ENCODE data around the gene UBXN2A.

UBXN2A gene

GRCh38 chr2:23993736-23994269, 53.5 kb downstream of the UBXN2A start:
- in situ Hi-C loops (cut with HindIII; ENCODE audit: low sequenced_read_pairs), result no loop called here
- no peak overlapping the region for H3K4me3 ChIP-seq (ENCODE audit: low read depth, low read length)
- no peak for TF ChIP-seq CTCF (IDR thresholded peaks at IDR 0.05; ENCODE audit: low read depth, low read length, missing control alignments)
- no peak for DNase-seq (ENCODE audit: low read depth)

- in situ Hi-C loops (cut with HindIII; ENCODE audit: low sequenced_read_pairs), result no loop called here
Measured at GRCh38 chr2:23994567-23994966, 54.3 kb downstream of the UBXN2A start.

GRCh38 chr2:24007693-24008092, 67.4 kb downstream of the UBXN2A start:
- in situ Hi-C loops (cut with HindIII; ENCODE audit: low sequenced_read_pairs), result no loop called here
- DNase-seq (ENCODE audit: low read depth), result no peak
- TF ChIP-seq CTCF (IDR thresholded peaks at IDR 0.05; ENCODE audit: low read depth, low read length, missing control alignments), result no peak
- H3K4me3 ChIP-seq (ENCODE audit: low read depth, low read length), result no peak overlapping the region

More at GRCh38 chr2:23994567-23994966, 54.3 kb downstream of the UBXN2A start:
- DNase-seq (ENCODE audit: low read depth), result no peak
- no peak overlapping the region for H3K4me3 ChIP-seq (ENCODE audit: low read depth, low read length)
- no peak for TF ChIP-seq CTCF (IDR thresholded peaks at IDR 0.05; ENCODE audit: low read depth, low read length, missing control alignments)

- DNase-seq (ENCODE audit: low read depth), result no peak
- in situ Hi-C loops (cut with HindIII; ENCODE audit: low sequenced_read_pairs), result no loop called here
- TF ChIP-seq CTCF (IDR thresholded peaks at IDR 0.05; ENCODE audit: low read depth, low read length, missing control alignments), result no peak
- H3K4me3 ChIP-seq (ENCODE audit: low read depth, low read length), result no peak overlapping the region
Measured at GRCh38 chr2:24008672-24009366, 68.6 kb downstream of the UBXN2A start.

- DNase-seq (ENCODE audit: low read depth), result no peak
- in situ Hi-C loops (cut with HindIII; ENCODE audit: low sequenced_read_pairs), result no loop called here
- H3K4me3 ChIP-seq (ENCODE audit: low read depth, low read length), result peak overlapping the region; percentile 41
- TF ChIP-seq CTCF (IDR thresholded peaks at IDR 0.05; ENCODE audit: low read depth, low read length, missing control alignments), result no peak
Measured at GRCh38 chr2:24009367-24009679, 69.1 kb downstream of the UBXN2A start.

- in situ Hi-C loops (cut with HindIII; ENCODE audit: low sequenced_read_pairs), result no loop called here
- peak within 1 kb of the TSS; percentile 41 for H3K4me3 ChIP-seq (ENCODE audit: low read depth, low read length)
- TF ChIP-seq CTCF (IDR thresholded peaks at IDR 0.05; ENCODE audit: low read depth, low read length, missing control alignments), result no peak
- DNase-seq (ENCODE audit: low read depth), result no peak
Measured at GRCh38 chr2:24009680-24010476, 69.6 kb downstream of the UBXN2A start, which contains the start of gene MFSD2B. Gene MFSD2B, plus strand, starts transcription at chr2:24010085. Its CDS starts 12 bp downstream, at chr2:24010097.
